Coronary artery (tissue), 2 donors: Measurements from ENCODE around the gene NDST1.
A peak's percentile ranks its signal among the peaks of the same experiment; 100 is the strongest.

Experiments
- DNase-seq: peaks from one replicate; pipeline ENCODE4 v3.0.0-alpha.2; 2017; ENCODE audit warnings: low spot score
- H3K27ac ChIP-seq, 2 donors: fragments of 200-600 bp; sonication (generic); one replicate each; pipeline ENCODE4 v1.5.1; 2016 to 2019
- H3K4me3 ChIP-seq: fragments of 200-600 bp; sonication (generic); 2 replicates; pipeline ENCODE4 v1.5.1; 2016; ENCODE audit warnings: mild to moderate bottlenecking, moderate library complexity
- TF ChIP-seq, protein P1 (sequence below): fragments of 200-600 bp; sonication (generic); IDR thresholded peaks from one replicate; pipeline ENCODE4 v1.5.1; 2019; ENCODE audit warnings: antibody characterized with exemption

The NDST1 gene

DNA sequence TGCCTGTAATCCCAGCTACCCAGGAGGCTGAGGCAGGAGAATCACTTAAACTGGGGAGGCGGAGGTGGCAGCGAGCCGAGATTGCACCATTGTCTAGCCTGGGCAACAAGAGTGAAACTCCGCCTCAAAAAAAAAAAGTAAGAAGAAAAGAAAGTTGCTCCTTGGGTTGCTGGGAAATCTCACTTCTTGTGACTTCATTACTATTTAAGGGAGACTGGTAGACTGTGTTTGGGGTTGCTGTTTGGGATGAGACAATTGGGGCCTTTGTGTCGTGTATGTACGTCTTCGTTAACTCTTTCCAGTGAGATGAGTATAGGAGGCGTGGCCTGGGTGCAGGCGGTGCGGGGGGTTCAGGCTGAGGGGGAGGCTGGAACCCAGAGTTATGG lies 11.6 kb downstream of the NDST1 start:
- TF ChIP-seq, protein P1, sequence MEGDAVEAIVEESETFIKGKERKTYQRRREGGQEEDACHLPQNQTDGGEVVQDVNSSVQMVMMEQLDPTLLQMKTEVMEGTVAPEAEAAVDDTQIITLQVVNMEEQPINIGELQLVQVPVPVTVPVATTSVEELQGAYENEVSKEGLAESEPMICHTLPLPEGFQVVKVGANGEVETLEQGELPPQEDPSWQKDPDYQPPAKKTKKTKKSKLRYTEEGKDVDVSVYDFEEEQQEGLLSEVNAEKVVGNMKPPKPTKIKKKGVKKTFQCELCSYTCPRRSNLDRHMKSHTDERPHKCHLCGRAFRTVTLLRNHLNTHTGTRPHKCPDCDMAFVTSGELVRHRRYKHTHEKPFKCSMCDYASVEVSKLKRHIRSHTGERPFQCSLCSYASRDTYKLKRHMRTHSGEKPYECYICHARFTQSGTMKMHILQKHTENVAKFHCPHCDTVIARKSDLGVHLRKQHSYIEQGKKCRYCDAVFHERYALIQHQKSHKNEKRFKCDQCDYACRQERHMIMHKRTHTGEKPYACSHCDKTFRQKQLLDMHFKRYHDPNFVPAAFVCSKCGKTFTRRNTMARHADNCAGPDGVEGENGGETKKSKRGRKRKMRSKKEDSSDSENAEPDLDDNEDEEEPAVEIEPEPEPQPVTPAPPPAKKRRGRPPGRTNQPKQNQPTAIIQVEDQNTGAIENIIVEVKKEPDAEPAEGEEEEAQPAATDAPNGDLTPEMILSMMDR, result no peak
- H3K27ac ChIP-seq, result peak overlapping the region in 1 of 2 donors; percentile 61
- H3K4me3 ChIP-seq, result no peak overlapping the region
- DNase-seq, result no peak

DNA sequence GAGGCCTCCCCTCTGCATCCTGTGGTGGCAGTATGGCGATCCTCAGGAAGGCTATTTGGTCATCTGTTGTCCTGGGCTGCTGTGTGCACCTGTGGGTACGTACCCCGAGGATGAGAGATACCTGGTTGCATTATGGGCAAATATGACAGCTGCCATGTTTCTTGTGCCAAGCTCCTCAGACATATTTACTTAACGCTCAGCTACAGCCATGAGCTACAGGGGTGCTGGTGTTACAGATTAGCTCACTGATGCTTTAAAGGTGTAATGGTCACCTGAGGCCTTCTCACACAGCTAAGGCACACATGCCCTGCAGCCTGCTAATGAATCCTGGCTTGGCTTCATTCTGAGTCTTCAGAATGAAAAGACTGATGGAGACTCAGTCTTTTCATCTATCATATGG lies 12.0 kb downstream of the NDST1 start:
- TF ChIP-seq, protein P1, result no peak
- Histone ChIP-seq H3K4me3 (no peak overlapping the region), H3K27ac (peak overlapping the region in 1 of 2 donors; percentile 61)
- DNase-seq, result no peak

DNA sequence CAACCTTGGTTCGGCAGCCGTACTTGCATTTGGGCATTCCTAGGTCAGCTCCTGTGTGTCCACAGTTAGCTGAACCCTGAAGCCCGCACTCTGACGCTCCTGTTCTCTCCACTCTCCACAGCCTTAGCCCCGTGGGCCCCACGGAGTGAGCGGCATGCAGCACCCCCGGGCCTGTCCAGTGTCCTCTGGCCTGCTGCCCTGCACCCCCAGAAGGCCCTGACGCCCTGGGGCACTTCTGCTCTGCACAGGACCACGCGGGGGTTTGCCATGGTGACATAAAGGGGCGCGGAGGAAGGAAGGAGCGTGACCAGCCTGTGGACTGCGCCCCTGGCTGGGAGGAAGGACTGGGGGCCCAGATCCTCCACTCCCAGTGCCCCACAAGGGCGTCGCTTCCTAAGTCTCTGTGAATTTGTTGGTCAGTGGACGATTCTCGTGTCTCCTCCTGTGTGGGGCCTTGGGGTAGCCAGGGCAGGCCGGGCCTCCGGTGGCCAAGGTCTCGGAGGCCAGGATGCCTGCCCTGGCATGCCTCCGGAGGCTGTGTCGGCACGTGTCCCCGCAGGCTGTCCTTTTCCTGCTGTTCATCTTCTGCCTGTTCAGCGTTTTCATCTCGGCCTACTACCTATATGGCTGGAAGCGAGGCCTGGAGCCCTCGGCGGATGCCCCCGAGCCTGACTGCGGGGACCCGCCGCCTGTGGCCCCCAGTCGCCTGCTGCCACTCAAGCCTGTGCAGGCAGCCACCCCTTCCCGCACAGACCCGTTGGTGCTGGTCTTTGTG lies 13.0 kb downstream of the NDST1 start:
- Histone ChIP-seq H3K27ac (peak overlapping the region in 1 of 2 donors; percentile 61), H3K4me3 (no peak overlapping the region)
- DNase-seq, result no peak
- TF ChIP-seq, protein P1, result no peak

DNA sequence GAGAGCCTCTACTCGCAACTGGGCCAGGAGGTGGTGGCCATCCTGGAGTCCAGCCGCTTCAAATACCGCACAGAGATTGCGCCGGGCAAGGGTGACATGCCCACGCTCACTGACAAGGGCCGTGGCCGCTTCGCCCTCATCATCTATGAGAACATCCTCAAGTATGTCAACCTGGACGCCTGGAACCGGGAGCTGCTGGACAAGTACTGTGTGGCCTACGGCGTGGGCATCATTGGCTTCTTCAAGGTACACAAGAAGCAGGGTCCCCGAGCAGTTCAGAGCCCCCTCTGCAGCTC lies 13.5 kb downstream of the NDST1 start:
- no peak for DNase-seq
- no peak overlapping the region for H3K4me3 ChIP-seq
- peak overlapping the region in 1 of 2 donors; percentile 61 for H3K27ac ChIP-seq
- TF ChIP-seq, protein P1, result no peak

DNA sequence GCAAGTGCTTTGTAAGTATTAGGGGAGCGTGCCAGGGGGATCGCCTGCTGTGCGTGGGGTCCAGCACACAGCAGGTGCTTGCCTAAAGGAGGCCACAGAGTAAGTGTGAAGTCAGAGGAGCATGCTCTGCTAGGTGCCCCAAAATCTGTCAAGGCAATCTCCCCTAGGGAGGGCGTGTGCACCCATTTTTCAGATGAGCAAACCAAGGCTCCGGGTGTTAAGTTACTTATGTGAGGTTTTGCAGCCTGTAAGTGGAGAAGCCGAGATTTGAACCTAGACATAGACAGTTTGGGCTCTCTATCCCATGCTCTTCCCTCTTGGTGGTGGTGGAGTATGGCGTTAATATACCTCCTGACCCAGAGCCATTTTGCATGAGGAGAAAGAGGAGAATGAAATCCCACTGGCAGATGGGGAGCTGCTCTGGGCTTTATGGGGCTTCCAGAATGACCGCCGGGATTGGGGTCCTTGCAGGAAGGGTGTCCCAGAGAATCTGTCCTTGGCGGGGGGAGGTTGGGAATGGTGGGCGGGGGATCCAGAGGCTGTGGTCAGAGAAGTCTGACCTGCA lies 14.1 kb downstream of the NDST1 start:
- H3K27ac ChIP-seq, result peak overlapping the region in 1 of 2 donors; percentile 61
- DNase-seq, result no peak
- TF ChIP-seq, protein P1, result no peak
- no peak overlapping the region for H3K4me3 ChIP-seq

DNA sequence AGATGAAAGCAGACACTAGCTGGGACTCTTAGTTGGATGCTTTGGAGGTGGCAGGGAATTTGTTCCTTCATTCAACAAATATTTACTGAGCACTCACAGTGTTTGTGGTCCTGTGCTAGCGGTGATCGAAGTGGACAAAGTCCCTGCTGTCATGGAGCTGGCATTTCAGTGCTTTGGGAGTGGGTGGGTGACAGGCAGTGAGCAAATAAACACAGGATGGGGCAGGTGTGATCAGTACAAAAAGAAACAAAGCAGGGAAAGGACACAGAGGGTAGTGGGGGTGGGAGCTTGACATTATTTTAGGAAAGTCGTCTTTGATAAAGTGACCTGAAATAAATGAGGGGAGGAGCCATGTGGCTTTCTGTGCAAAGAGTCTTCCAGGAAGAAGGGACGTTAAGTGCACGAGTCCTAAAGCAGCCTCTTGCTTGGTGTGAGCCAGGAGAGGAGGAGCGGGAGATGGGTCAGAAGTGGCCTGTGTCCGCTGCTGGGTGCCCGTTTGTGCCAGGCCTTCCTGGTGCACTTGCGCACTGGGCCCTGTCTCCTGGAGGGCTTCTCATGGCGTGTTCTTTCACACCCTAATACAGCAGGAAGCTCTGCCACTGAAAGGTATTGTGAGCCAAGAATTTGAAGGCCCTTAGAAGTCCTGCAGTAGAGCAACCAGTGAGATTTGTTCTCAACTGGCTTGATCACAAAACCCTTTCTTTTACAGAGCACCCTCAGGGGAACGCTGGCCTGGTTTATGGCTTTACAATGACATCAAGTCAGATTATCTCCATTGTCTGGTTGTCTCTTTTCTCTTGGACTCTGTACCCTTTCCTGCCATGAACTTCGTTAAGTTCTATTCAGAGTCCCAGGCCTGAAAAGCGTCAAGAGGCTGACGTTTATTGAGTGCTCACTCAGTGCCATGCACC lies 14.8 kb downstream of the NDST1 start:
- Histone ChIP-seq H3K27ac (peak overlapping the region in 1 of 2 donors; percentile 33), H3K4me3 (no peak overlapping the region)
- TF ChIP-seq, protein P1, result no peak
- no peak for DNase-seq
